ENCODE results near the gene KLK5. TPM values are rescaled to one million over a fixed set of nuclear protein-coding genes. Genes with fewer than 3 reads are reported as not detected.

Gene KLK5, protein sequence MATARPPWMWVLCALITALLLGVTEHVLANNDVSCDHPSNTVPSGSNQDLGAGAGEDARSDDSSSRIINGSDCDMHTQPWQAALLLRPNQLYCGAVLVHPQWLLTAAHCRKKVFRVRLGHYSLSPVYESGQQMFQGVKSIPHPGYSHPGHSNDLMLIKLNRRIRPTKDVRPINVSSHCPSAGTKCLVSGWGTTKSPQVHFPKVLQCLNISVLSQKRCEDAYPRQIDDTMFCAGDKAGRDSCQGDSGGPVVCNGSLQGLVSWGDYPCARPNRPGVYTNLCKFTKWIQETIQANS
- not detected in 2 replicates for total RNA-seq (2022)
- not detected for Bru-seq, nascent RNA
- BruChase-seq, experiment 1, labeled RNA remaining after a 2-hour chase, result not detected
- BruChase-seq, experiment 2, labeled RNA remaining after a 6-hour chase, result not detected
- long read RNA-seq, result 0 reads

DNA sequence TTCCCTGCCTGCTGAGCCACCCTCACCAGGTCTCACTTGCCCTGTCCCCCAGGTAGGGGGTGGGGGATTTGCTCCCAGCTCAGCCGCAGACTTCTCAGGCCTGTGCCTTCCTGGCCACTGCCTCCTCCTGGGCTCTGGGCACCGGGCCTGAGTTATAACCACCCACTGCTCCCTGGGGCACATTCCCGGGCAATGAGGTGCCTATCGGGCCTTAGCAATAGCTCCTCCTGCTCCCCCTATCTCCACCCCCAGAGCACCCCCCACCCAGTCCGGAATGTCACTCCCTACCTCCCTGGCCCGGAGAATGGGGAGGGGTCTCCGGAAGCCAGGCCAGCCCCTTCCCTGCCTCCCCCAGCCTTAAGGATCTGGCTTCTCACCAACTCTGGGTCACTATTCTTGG is at the start of gene KLK5:
Gene KLK5 (minus strand): TSS at position 129 of the 400 bp plus-strand sequence. CDS start 381 bp downstream, outside the sequence.
- Histone ChIP-seq H3K4me1 (no peaks in the 10 kb centered on the region), H3K9me3 (no peaks in the 10 kb centered on the region), H3K36me3 (ENCODE audit: control insufficient read depth, insufficient read depth, low read length) (no peaks in the 10 kb centered on the region), H3K4me3 (ENCODE audit: low read depth, low read length) (no peak within 1 kb of the TSS), H3K27me3 (replicated peaks; ENCODE audit: control insufficient read depth, insufficient read depth, low read length) (no peaks in the 10 kb centered on the region)
- no peak for DNase-seq
- no peak within 1 kb of the TSS for H3K27ac Mint-ChIP-seq (ENCODE audit: unreplicated experiment)
- H3K9me3 Mint-ChIP-seq (ENCODE audit: unreplicated experiment), result no peaks in the 10 kb centered on the region
- ChIA-PET CTCF (no interaction called here), POLR2A (no interaction called here)
- intact Hi-C loops (cut with micrococcal nuclease; ENCODE audit: unreplicated experiment), result no loop called here
- H3K4me1 Mint-ChIP-seq (ENCODE audit: low read depth, unreplicated experiment), result no peaks in the 10 kb centered on the region
- H3K36me3 Mint-ChIP-seq (ENCODE audit: insufficient read depth, unreplicated experiment), result no peaks in the 10 kb centered on the region
- no TSS peak for BruUV-seq (replicated peaks)
- H3K4me3 Mint-ChIP-seq (ENCODE audit: unreplicated experiment), result no peak within 1 kb of the TSS
- H3K27me3 Mint-ChIP-seq (ENCODE audit: insufficient read depth, unreplicated experiment), result peaks cover 14% of the 10 kb centered on the region
- TF ChIP-seq, protein P1, sequence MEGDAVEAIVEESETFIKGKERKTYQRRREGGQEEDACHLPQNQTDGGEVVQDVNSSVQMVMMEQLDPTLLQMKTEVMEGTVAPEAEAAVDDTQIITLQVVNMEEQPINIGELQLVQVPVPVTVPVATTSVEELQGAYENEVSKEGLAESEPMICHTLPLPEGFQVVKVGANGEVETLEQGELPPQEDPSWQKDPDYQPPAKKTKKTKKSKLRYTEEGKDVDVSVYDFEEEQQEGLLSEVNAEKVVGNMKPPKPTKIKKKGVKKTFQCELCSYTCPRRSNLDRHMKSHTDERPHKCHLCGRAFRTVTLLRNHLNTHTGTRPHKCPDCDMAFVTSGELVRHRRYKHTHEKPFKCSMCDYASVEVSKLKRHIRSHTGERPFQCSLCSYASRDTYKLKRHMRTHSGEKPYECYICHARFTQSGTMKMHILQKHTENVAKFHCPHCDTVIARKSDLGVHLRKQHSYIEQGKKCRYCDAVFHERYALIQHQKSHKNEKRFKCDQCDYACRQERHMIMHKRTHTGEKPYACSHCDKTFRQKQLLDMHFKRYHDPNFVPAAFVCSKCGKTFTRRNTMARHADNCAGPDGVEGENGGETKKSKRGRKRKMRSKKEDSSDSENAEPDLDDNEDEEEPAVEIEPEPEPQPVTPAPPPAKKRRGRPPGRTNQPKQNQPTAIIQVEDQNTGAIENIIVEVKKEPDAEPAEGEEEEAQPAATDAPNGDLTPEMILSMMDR (IDR thresholded peaks at IDR 0.05; ENCODE audit: insufficient read depth in 1 of 2, low read depth in 1 of 2, low read length in 1 of 2, severe bottlenecking in 1 of 2, unreplicated experiment in 1 of 2), result no peak

DNA sequence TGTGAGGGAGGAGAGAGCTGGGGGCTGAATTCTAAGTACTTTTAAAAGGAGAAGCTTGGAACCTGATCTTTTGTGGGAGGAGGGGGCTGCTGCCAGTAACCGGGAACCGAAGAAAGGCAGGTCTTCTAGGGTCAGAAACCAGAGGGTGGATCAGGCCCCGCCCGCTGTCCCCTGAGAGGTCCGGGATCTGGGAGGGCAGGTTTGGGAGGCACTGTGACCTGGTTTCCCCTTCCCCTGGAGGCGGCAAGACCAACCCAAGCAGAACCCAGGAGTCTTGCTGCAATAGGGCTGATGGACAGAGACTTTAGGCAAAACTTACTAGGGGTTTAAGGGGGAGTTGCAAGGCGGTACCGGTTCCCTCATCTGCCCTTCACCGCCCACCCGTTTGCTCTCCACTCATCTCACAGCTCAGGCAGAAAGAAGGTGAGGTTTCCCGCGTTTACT is 49.3 kb upstream of the KLK5 start:
- Mint-ChIP-seq H3K27ac (ENCODE audit: unreplicated experiment) (no peak overlapping the region), H3K4me1 (ENCODE audit: low read depth, unreplicated experiment) (no peaks in the 10 kb centered on the region), H3K27me3 (ENCODE audit: insufficient read depth, unreplicated experiment) (peaks cover 8% of the 10 kb centered on the region), H3K36me3 (ENCODE audit: insufficient read depth, unreplicated experiment) (no peaks in the 10 kb centered on the region), H3K9me3 (ENCODE audit: unreplicated experiment) (no peaks in the 10 kb centered on the region), H3K4me3 (ENCODE audit: unreplicated experiment) (peak overlapping the region; percentile 18)
- ChIA-PET POLR2A (no interaction called here), CTCF (no interaction called here)
- Histone ChIP-seq H3K4me1 (no peaks in the 10 kb centered on the region), H3K9me3 (no peaks in the 10 kb centered on the region), H3K4me3 (ENCODE audit: low read depth, low read length) (no peak overlapping the region), H3K27me3 (replicated peaks; ENCODE audit: control insufficient read depth, insufficient read depth, low read length) (no peaks in the 10 kb centered on the region), H3K36me3 (ENCODE audit: control insufficient read depth, insufficient read depth, low read length) (no peaks in the 10 kb centered on the region)
- no peak for DNase-seq
- TF ChIP-seq, protein P1 (IDR thresholded peaks at IDR 0.05; ENCODE audit: insufficient read depth in 1 of 2, low read depth in 1 of 2, low read length in 1 of 2, severe bottlenecking in 1 of 2, unreplicated experiment in 1 of 2), result no peak
- BruUV-seq (replicated peaks), result no TSS peak
- intact Hi-C loops (cut with micrococcal nuclease; ENCODE audit: unreplicated experiment), result no loop called here

DNA sequence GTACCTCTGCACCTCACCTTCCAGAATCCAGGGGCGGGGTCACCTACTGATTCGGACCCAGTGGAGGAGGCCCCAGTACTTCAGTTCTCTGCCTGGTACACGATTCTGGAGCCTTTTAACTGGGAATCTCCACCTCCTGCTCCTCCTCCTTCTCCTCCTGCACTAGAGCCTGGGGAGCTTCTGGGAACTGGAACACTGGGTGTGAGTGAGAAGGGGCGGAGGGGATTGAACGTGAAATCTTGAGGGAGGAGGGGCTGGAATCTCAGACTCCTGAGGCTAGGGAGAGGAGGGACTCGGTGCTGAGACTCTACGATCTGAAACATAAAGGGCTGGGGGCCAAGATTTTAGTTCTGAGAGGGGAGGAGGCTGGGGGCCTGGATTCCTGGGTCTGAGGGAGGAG is 48.7 kb upstream of the KLK5 start, which contains the start of gene KLK8:
Gene KLK8 (minus strand): TSS at position 90 of the 400 bp plus-strand sequence. CDS start 437 bp downstream, outside the sequence.
- Mint-ChIP-seq H3K4me1 (ENCODE audit: low read depth, unreplicated experiment) (no peaks in the 10 kb centered on the region), H3K27ac (ENCODE audit: unreplicated experiment) (no peak within 1 kb of the TSS), H3K4me3 (ENCODE audit: unreplicated experiment) (peak within 1 kb of the TSS; percentile 18), H3K27me3 (ENCODE audit: insufficient read depth, unreplicated experiment) (peaks cover 4% of the 10 kb centered on the region), H3K36me3 (ENCODE audit: insufficient read depth, unreplicated experiment) (no peaks in the 10 kb centered on the region), H3K9me3 (ENCODE audit: unreplicated experiment) (no peaks in the 10 kb centered on the region)
- POLR2A ChIA-PET, result no interaction called here
- Histone ChIP-seq H3K36me3 (ENCODE audit: control insufficient read depth, insufficient read depth, low read length) (no peaks in the 10 kb centered on the region), H3K4me1 (no peaks in the 10 kb centered on the region), H3K4me3 (ENCODE audit: low read depth, low read length) (no peak within 1 kb of the TSS), H3K9me3 (no peaks in the 10 kb centered on the region), H3K27me3 (replicated peaks; ENCODE audit: control insufficient read depth, insufficient read depth, low read length) (no peaks in the 10 kb centered on the region)
- TF ChIP-seq, protein P1 (IDR thresholded peaks at IDR 0.05; ENCODE audit: insufficient read depth in 1 of 2, low read depth in 1 of 2, low read length in 1 of 2, severe bottlenecking in 1 of 2, unreplicated experiment in 1 of 2), result no peak
- intact Hi-C loops (cut with micrococcal nuclease; ENCODE audit: unreplicated experiment), result no loop called here
- BruUV-seq (replicated peaks), result no TSS peak
- CTCF ChIA-PET, result no interaction called here
- no peak for DNase-seq
